AG04450 (cell line): ENCODE data around the gene ZNF286A. TPM values are rescaled to one million over a fixed set of nuclear protein-coding genes. Genes with fewer than 3 reads are reported as not detected.
"Not testable (repeated sequence)": the region's sequence is repeated elsewhere in the genome, so short reads cannot be mapped to it uniquely, and the experiment has no call there.

ENCODE experiments used
- CTCF ChIA-PET: fragments of 300-600, 350-600 bp; formaldehyde crosslinking; extraction: SDS; loops from one replicate; lab custom pipeline; 2022; ENCODE audit warnings: antibody characterized with exemption, inconsistent platforms; lab: Charles Lee
- POLR2A ChIA-PET: fragments of 350-600 bp; formaldehyde crosslinking; extraction: SDS; loops from one replicate; lab custom pipeline; 2021; ENCODE audit warnings: antibody characterized with exemption, inconsistent platforms; lab: Yijun Ruan, JAX
- DNase-seq: peaks from one replicate; pipeline ENCODE4 v3.0.0-alpha.2; 2011; ENCODE audit warnings: low read depth, low spot score
- H3K27ac ChIP-seq: one replicate; pipeline ENCODE4 v1.5.1; 2012; ENCODE audit warnings: low read depth, low read length, control low read depth
- H3K27me3 ChIP-seq: one replicate; pipeline ENCODE4 v1.6.0; 2012; ENCODE audit warnings: low read length; ENCODE audit not compliant: control insufficient read depth, insufficient read depth
- H3K4me3 ChIP-seq: 2 replicates; pipeline ENCODE4 v1.5.1; 2011; ENCODE audit warnings: mild to moderate bottlenecking, low read depth, low read length, control low read depth
- H3K9me3 ChIP-seq: 2 replicates; pipeline ENCODE4 v1.5.1; 2012; ENCODE audit warnings: low read length; ENCODE audit not compliant: control insufficient read depth, insufficient read depth
- polyA plus RNA-seq: library from polyadenylated mRNA; depleted of rRNA; stranded (reverse); fragments of >200 nt; gene quantifications from 2 replicates; pipeline ENCODE4 v1.2.3, GENCODE V29; 2011
- TF ChIP-seq, protein P1 (sequence below): IDR thresholded peaks from 2 replicates; pipeline ENCODE4 v1.5.1; 2011; ENCODE audit warnings: low read depth, low read length, control low read depth, inconsistent platforms

The ZNF286A gene
- polyA plus RNA-seq, 1 experiment, result 30.9 TPM

DNA sequence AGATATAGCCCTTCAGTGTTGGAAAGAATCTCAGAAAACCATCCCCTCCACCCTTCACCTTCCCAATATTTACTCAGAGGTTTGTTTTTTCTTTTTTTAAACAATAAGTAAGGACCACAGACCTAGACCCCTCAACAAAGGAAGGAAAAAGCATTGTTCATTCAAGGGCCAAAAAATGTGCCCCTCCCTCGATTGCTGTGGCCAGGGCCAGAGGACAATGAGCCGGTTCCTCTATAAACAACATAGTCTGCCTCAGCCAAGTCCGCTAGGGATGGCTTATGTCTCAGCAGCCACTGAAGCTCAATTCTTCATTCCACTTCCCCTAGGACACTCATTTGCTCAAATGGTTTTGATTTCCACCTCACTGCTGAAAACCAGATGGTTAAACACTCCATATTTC, 39.5 kb upstream of the ZNF286A start:
- DNase-seq, result no peak
- TF ChIP-seq, protein P1, sequence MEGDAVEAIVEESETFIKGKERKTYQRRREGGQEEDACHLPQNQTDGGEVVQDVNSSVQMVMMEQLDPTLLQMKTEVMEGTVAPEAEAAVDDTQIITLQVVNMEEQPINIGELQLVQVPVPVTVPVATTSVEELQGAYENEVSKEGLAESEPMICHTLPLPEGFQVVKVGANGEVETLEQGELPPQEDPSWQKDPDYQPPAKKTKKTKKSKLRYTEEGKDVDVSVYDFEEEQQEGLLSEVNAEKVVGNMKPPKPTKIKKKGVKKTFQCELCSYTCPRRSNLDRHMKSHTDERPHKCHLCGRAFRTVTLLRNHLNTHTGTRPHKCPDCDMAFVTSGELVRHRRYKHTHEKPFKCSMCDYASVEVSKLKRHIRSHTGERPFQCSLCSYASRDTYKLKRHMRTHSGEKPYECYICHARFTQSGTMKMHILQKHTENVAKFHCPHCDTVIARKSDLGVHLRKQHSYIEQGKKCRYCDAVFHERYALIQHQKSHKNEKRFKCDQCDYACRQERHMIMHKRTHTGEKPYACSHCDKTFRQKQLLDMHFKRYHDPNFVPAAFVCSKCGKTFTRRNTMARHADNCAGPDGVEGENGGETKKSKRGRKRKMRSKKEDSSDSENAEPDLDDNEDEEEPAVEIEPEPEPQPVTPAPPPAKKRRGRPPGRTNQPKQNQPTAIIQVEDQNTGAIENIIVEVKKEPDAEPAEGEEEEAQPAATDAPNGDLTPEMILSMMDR, result no peak
- H3K27me3 ChIP-seq, result no peaks in the 10 kb centered on the region
- CTCF ChIA-PET, result no interaction called here
- no peaks in the 10 kb centered on the region for H3K9me3 ChIP-seq
- no peak overlapping the region for H3K27ac ChIP-seq
- POLR2A ChIA-PET, result interaction anchor here (0.7 kb wide), 1 partner anchor 636 kb away, joined by 7 read pairs; no protein-coding TSS in a partner anchor
- no peak overlapping the region for H3K4me3 ChIP-seq

GRCh38 chr17:15662681-15663080, 36.9 kb upstream of the ZNF286A start:
- no peak overlapping the region for H3K27ac ChIP-seq
- DNase-seq, result no peak
- CTCF ChIA-PET, result no interaction called here
- H3K27me3 ChIP-seq, result no peaks in the 10 kb centered on the region
- POLR2A ChIA-PET, result no interaction called here
- no peaks in the 10 kb centered on the region for H3K9me3 ChIP-seq
- H3K4me3 ChIP-seq, result no peak overlapping the region
- TF ChIP-seq, protein P1, result no peak

- no peak for DNase-seq
- no peak overlapping the region for H3K4me3 ChIP-seq
- POLR2A ChIA-PET, result no interaction called here
- no peak overlapping the region for H3K27ac ChIP-seq
- CTCF ChIA-PET, result no interaction called here
- H3K27me3 ChIP-seq, result no peaks in the 10 kb centered on the region
- TF ChIP-seq, protein P1, result no peak
- no peaks in the 10 kb centered on the region for H3K9me3 ChIP-seq
Observed at GRCh38 chr17:15663176-15663575, 36.4 kb upstream of the ZNF286A start.

- H3K27me3 ChIP-seq, result no peaks in the 10 kb centered on the region
- no peak overlapping the region for H3K27ac ChIP-seq
- no peaks in the 10 kb centered on the region for H3K9me3 ChIP-seq
- TF ChIP-seq, protein P1, result no peak
- no peak for DNase-seq
- no peak overlapping the region for H3K4me3 ChIP-seq
- ChIA-PET CTCF (no interaction called here), POLR2A (no interaction called here)
Observed at GRCh38 chr17:15663691-15664090, 35.9 kb upstream of the ZNF286A start.

- DNase-seq, H3K27me3 ChIP-seq, POLR2A ChIA-PET, CTCF ChIA-PET, H3K27ac ChIP-seq, H3K9me3 ChIP-seq, H3K4me3 ChIP-seq: not testable (repeated sequence)
Observed at GRCh38 chr17:15669526-15669925, 30.0 kb upstream of the ZNF286A start.

- H3K27me3 ChIP-seq, H3K4me3 ChIP-seq, DNase-seq, CTCF ChIA-PET, H3K9me3 ChIP-seq, H3K27ac ChIP-seq, POLR2A ChIA-PET: not testable (repeated sequence)
Observed at GRCh38 chr17:15674640-15675039, 24.9 kb upstream of the ZNF286A start.

- H3K27me3 ChIP-seq, H3K4me3 ChIP-seq, CTCF ChIA-PET, DNase-seq, H3K9me3 ChIP-seq, POLR2A ChIA-PET, H3K27ac ChIP-seq: not testable (repeated sequence)
Observed at GRCh38 chr17:15675991-15676390, 23.6 kb upstream of the ZNF286A start.

- DNase-seq, POLR2A ChIA-PET, CTCF ChIA-PET, H3K27me3 ChIP-seq, H3K9me3 ChIP-seq, H3K27ac ChIP-seq, H3K4me3 ChIP-seq: not testable (repeated sequence)
Observed at GRCh38 chr17:15683135-15683534, 16.4 kb upstream of the ZNF286A start.

DNA sequence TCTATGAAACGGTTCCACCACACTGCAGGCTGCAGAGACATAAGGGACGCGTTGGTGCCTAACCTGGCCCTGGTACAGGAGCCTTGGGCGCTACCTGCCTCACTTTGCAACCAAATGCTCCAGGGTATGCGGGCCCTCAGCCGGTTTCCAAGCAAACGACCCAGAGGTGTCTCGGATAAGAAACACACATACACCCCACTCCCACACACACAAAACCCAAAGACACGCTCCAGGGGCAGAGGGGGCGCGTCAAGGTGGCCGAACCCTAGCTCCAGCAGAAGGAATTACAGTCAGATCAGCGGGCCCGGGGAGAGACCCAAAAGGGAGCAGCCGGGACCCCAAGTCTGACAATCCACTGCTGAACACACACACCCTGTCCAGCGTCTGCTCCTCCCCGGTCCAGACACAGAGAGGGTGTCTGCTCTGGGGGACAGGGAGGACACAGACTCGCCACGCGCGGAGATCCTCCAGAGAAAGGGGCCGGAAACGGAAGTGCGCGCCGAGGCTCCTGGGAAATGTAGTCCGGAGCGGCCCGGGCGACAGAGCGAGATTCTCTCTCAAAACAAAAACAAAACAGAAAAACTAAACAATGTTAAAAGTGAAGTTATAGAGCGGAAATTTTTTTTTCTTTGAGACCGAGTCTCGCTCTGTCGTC, 15.6 kb upstream of the ZNF286A start, which contains the start of gene TRIM16:
TRIM16 (minus strand) TSS at position 488 of the 655 bp plus-strand sequence. CDS start 32,702 bp downstream, outside the sequence.
- CTCF ChIA-PET, POLR2A ChIA-PET, H3K27ac ChIP-seq, H3K27me3 ChIP-seq, H3K9me3 ChIP-seq, DNase-seq: not testable (repeated sequence)
- H3K4me3 ChIP-seq, result peak within 1 kb of the TSS; percentile 68
